PC-9 (cell line): ENCODE results near the gene OR51B4. TPM values are rescaled to one million over a fixed set of nuclear protein-coding genes. Genes with fewer than 3 reads are reported as not detected.
A peak's percentile ranks its signal among the peaks of the same experiment; 100 is the strongest.

Source experiments
- BruUV-seq: library from RNA; stranded (reverse); fragments of 400-500 nt; replicated peaks from 2 replicates; lab custom pipeline; 2021; lab: Mats Ljungman, UMichigan
- CTCF ChIA-PET: fragments of 300-600 bp; sonication (Branson Sonifier 250); formaldehyde crosslinking; loops from one replicate; lab custom pipeline; 2022; ENCODE audit warnings: antibody characterized with exemption; lab: Charles Lee
- POLR2A ChIA-PET: fragments of 300-600 bp; sonication (Branson Sonifier 250); formaldehyde crosslinking; loops from one replicate; lab custom pipeline; 2022; ENCODE audit warnings: antibody characterized with exemption; ENCODE audit not compliant: unreplicated experiment; lab: Charles Lee
- DNase-seq, 2 experiments: peaks; one replicate each; pipeline versions ENCODE4 v3.0.0 to v3.0.0-alpha.2; 2015 to 2022; ENCODE audit warnings: mixed read lengths in 1 of 2
- H2AFZ ChIP-seq: fragments of 200-600 bp; sonication (generic); 2 replicates; pipeline ENCODE4 v1.8.1; 2017; ENCODE audit warnings: antibody characterized with exemption
- H3F3A ChIP-seq: fragments of 200-600 bp; sonication (generic); 2 replicates; pipeline ENCODE4 v1.8.1; 2017; ENCODE audit warnings: antibody characterized with exemption, mild to moderate bottlenecking, low read depth; ENCODE audit not compliant: insufficient read depth
- H3K27ac ChIP-seq: fragments of 200-600 bp; sonication (generic); 2 replicates; pipeline ENCODE4 v1.6.1; 2016; ENCODE audit warnings: mixed run types
- H3K27me3 ChIP-seq: fragments of 200-600 bp; sonication (generic); 2 replicates; pipeline ENCODE4 v1.6.1; 2016; ENCODE audit warnings: low read depth, mixed run types; ENCODE audit not compliant: insufficient read depth
- H3K36me3 ChIP-seq: fragments of 200-600 bp; sonication (generic); 2 replicates; pipeline ENCODE4 v1.6.1; 2016; ENCODE audit warnings: low read depth, mixed run types
- H3K4me1 ChIP-seq: fragments of 200-600 bp; sonication (generic); replicated peaks from 2 replicates; pipeline ENCODE4 v1.6.1; 2016; ENCODE audit warnings: mixed run types; ENCODE audit not compliant: insufficient read depth
- H3K4me2 ChIP-seq: fragments of 200-600 bp; sonication (generic); 2 replicates; pipeline ENCODE4 v1.6.1; 2017; ENCODE audit warnings: mixed run types
- H3K4me3 ChIP-seq: fragments of 200-600 bp; sonication (generic); 2 replicates; pipeline ENCODE4 v1.6.1; 2016; ENCODE audit warnings: mixed run types
- H3K79me2 ChIP-seq: fragments of 200-600 bp; sonication (generic); 2 replicates; pipeline ENCODE4 v1.6.1; 2017; ENCODE audit warnings: low read depth, mixed run types
- H3K9me2 ChIP-seq: fragments of 200-600 bp; sonication (generic); 2 replicates; pipeline ENCODE4 v1.8.1; 2017; ENCODE audit warnings: mild to moderate bottlenecking; ENCODE audit not compliant: insufficient read depth
- H3K9me3 ChIP-seq: fragments of 200-600 bp; sonication (generic); 2 replicates; pipeline ENCODE4 v1.8.1; 2016; ENCODE audit warnings: low read depth; ENCODE audit not compliant: insufficient read depth
- H4K20me1 ChIP-seq: fragments of 200-600 bp; sonication (generic); 2 replicates; pipeline ENCODE4 v1.8.1; 2017; ENCODE audit not compliant: insufficient read depth
- EZH2 ChIP-seq: fragments of 200-600 bp; sonication (generic); IDR thresholded peaks from 2 replicates; pipeline ENCODE4 v1.8.0; 2017; ENCODE audit warnings: antibody characterized with exemption, low read depth
- intact Hi-C: fragments of 100-400 bp; cut with micrococcal nuclease; formaldehyde crosslinking; loops from one replicate; pipeline ENCODE4 v1.10.0; 2022; ENCODE audit not compliant: unreplicated experiment
- total RNA-seq: library from RNA; stranded (reverse); gene quantifications from 2 replicates; pipeline ENCODE4 v1.2.3, GENCODE V29; 2021
- TF ChIP-seq, protein P1 (sequence below): fragments of 200-600 bp; sonication (generic); conservative IDR thresholded peaks from 2 replicates; pipeline ENCODE4 v1.6.1; 2017; ENCODE audit warnings: mixed run types, antibody characterized with exemption, mild to moderate bottlenecking, moderate library complexity

Gene OR51B4
- total RNA-seq, 1 experiment from 2014 or later, result not detected

- POLR2A ChIA-PET, result no interaction called here
- H3K4me2 ChIP-seq, result no peak overlapping the region
- BruUV-seq, result no TSS peak
- H3K36me3 ChIP-seq, result no peaks in the 10 kb centered on the region
- no peak overlapping the region for H2AFZ ChIP-seq
- H4K20me1 ChIP-seq, result no peaks in the 10 kb centered on the region
- TF ChIP-seq, protein P1, sequence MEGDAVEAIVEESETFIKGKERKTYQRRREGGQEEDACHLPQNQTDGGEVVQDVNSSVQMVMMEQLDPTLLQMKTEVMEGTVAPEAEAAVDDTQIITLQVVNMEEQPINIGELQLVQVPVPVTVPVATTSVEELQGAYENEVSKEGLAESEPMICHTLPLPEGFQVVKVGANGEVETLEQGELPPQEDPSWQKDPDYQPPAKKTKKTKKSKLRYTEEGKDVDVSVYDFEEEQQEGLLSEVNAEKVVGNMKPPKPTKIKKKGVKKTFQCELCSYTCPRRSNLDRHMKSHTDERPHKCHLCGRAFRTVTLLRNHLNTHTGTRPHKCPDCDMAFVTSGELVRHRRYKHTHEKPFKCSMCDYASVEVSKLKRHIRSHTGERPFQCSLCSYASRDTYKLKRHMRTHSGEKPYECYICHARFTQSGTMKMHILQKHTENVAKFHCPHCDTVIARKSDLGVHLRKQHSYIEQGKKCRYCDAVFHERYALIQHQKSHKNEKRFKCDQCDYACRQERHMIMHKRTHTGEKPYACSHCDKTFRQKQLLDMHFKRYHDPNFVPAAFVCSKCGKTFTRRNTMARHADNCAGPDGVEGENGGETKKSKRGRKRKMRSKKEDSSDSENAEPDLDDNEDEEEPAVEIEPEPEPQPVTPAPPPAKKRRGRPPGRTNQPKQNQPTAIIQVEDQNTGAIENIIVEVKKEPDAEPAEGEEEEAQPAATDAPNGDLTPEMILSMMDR, result no peak
- no peak for TF ChIP-seq EZH2
- intact Hi-C loops, result no loop called here
- H3K27me3 ChIP-seq, result no peaks in the 10 kb centered on the region
- H3K9me3 ChIP-seq, result no peaks in the 10 kb centered on the region
- H3K9me2 ChIP-seq, result no peaks in the 10 kb centered on the region
- CTCF ChIA-PET, result no interaction called here
- H3K79me2 ChIP-seq, result no peaks in the 10 kb centered on the region
- no peaks in the 10 kb centered on the region for H3K4me1 ChIP-seq
- H3K27ac ChIP-seq, result no peak overlapping the region
- H3K4me3 ChIP-seq, result no peak overlapping the region
- DNase-seq, result no peak
- H3F3A ChIP-seq, result no peaks in the 10 kb centered on the region
Observed at GRCh38 chr11:5293028-5293427, 8.7 kb downstream of the OR51B4 start.

- H3K9me3 ChIP-seq, result no peaks in the 10 kb centered on the region
- H3K27ac ChIP-seq, result no peak overlapping the region
- H3F3A ChIP-seq, result no peaks in the 10 kb centered on the region
- ChIA-PET POLR2A (interaction anchor here (0.6 kb wide), 1 partner anchor 755 kb away, joined by 6 read pairs; no protein-coding TSS in a partner anchor), CTCF (no interaction called here)
- no peaks in the 10 kb centered on the region for H3K79me2 ChIP-seq
- H2AFZ ChIP-seq, result no peak overlapping the region
- TF ChIP-seq, protein P1, result peak; percentile 58
- no peak for TF ChIP-seq EZH2
- no peaks in the 10 kb centered on the region for H3K9me2 ChIP-seq
- H4K20me1 ChIP-seq, result no peaks in the 10 kb centered on the region
- BruUV-seq, result no TSS peak
- H3K4me2 ChIP-seq, result no peak overlapping the region
- no peaks in the 10 kb centered on the region for H3K4me1 ChIP-seq
- no peaks in the 10 kb centered on the region for H3K36me3 ChIP-seq
- intact Hi-C loops, result loop anchor here (1.0 to 2.0 kb wide), 2 partner anchors 86 to 167 kb away; no protein-coding TSS in a partner anchor
- no peak overlapping the region for H3K4me3 ChIP-seq
- no peak for DNase-seq
- H3K27me3 ChIP-seq, result no peaks in the 10 kb centered on the region
Observed at GRCh38 chr11:5291207-5291838, 10.4 kb downstream of the OR51B4 start.

DNA sequence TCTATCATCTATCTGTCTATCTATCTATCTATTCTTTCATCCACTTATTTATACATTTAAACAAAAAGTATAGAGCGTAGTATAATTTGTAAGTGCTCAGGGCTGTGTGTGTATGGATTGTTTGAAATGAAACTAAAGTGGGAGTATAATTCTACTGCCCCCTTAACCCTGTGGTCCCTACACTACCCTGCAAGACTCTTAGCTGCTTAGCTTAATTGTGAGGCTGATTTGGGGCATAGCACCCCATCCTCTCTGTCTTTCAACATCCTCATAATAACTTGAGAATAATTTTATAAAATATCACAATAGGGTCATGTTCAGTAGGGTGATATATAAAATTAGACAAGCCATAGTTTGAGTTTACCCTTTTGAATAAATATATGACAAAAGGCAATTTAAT, 11.6 kb downstream of the OR51B4 start:
- CTCF ChIA-PET, result no interaction called here
- BruUV-seq, result no TSS peak

More for the DNA sequence above, 11.6 kb downstream of the OR51B4 start:
- H3K9me3 ChIP-seq, result no peaks in the 10 kb centered on the region
- intact Hi-C loops, result loop anchor here (2.0 kb wide), 1 partner anchor 165 kb away; no protein-coding TSS in a partner anchor
- H3K4me3 ChIP-seq, result no peak overlapping the region
- no peaks in the 10 kb centered on the region for H4K20me1 ChIP-seq
- H3K4me1 ChIP-seq, result no peaks in the 10 kb centered on the region
- H3K4me2 ChIP-seq, result no peak overlapping the region
- DNase-seq, result no peak
- H3K27me3 ChIP-seq, result no peaks in the 10 kb centered on the region
- TF ChIP-seq, protein P1, result no peak
- no peak for TF ChIP-seq EZH2
- no peaks in the 10 kb centered on the region for H3K36me3 ChIP-seq
- POLR2A ChIA-PET, result no interaction called here
- H3K9me2 ChIP-seq, result no peaks in the 10 kb centered on the region
- H3K79me2 ChIP-seq, result no peaks in the 10 kb centered on the region
- no peak overlapping the region for H3K27ac ChIP-seq
- H3F3A ChIP-seq, result no peaks in the 10 kb centered on the region
- no peak overlapping the region for H2AFZ ChIP-seq
